22Rv1 (cell line): Measurements from ENCODE around the gene STK17A.

ENCODE experiments used
- H3K27ac ChIP-seq: fragments of 450-650 bp; 2 replicates; pipeline ENCODE4 v1.5.1; 2017
- ZFX ChIP-seq: fragments of 450-650 bp; IDR thresholded peaks from 2 replicates; pipeline ENCODE4 v1.6.1; 2017; ENCODE audit warnings: antibody characterized with exemption, borderline replicate concordance
- TF ChIP-seq, protein P1 (sequence below): fragments of 450-650 bp; IDR thresholded peaks from 2 replicates; pipeline ENCODE4 v1.5.1; 2017; ENCODE audit warnings: mild to moderate bottlenecking

STK17A gene

DNA sequence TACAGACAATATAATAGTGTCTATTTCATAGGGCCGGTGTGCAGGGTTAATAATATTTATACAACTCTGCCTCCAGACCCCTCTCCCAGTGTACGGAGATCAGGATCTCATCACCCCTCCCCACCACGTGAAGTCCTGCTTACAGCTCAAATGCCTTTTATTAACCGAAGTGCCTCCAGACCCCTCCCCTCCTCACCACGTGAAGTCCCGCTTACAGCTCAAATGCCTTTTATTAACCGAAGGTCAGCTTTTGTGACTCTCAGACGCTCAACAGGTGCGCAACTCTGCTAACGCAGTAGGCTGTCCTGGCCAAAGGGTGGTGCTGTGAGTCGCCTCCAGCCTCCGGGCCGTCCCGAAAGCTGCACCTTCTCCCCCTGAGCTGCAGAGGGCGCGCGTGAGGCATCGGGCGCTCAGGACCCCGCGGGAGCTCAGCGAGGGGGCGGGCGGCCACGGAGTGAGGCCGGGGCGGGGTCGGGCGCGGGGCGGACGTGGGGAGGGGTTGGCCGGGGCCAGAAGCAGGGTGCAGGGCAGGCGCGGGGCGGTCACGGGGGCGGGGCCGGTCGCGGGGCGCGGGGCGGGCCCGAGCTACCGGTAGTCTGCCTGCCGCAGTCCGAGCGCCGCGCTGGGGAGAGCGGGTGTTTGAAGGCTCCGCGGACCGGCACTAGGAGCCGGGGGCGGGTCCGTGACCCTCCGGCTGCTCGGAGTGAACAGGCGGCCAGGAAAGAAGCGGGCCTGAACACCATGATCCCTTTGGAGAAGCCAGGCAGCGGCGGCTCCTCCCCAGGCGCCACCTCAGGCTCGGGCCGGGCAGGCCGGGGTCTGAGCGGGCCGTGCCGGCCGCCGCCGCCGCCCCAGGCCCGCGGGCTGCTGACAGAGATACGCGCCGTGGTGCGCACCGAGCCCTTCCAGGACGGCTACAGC is at the start of gene STK17A:
STK17A (plus strand) TSS at position 606 of the 921 bp plus-strand sequence; CDS start at position 742, 136 bp downstream.
- peak within 1 kb of the TSS; percentile 70 for H3K27ac ChIP-seq
- TF ChIP-seq, protein P1, sequence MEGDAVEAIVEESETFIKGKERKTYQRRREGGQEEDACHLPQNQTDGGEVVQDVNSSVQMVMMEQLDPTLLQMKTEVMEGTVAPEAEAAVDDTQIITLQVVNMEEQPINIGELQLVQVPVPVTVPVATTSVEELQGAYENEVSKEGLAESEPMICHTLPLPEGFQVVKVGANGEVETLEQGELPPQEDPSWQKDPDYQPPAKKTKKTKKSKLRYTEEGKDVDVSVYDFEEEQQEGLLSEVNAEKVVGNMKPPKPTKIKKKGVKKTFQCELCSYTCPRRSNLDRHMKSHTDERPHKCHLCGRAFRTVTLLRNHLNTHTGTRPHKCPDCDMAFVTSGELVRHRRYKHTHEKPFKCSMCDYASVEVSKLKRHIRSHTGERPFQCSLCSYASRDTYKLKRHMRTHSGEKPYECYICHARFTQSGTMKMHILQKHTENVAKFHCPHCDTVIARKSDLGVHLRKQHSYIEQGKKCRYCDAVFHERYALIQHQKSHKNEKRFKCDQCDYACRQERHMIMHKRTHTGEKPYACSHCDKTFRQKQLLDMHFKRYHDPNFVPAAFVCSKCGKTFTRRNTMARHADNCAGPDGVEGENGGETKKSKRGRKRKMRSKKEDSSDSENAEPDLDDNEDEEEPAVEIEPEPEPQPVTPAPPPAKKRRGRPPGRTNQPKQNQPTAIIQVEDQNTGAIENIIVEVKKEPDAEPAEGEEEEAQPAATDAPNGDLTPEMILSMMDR: peak; percentile 100
- no peak for TF ChIP-seq ZFX

DNA sequence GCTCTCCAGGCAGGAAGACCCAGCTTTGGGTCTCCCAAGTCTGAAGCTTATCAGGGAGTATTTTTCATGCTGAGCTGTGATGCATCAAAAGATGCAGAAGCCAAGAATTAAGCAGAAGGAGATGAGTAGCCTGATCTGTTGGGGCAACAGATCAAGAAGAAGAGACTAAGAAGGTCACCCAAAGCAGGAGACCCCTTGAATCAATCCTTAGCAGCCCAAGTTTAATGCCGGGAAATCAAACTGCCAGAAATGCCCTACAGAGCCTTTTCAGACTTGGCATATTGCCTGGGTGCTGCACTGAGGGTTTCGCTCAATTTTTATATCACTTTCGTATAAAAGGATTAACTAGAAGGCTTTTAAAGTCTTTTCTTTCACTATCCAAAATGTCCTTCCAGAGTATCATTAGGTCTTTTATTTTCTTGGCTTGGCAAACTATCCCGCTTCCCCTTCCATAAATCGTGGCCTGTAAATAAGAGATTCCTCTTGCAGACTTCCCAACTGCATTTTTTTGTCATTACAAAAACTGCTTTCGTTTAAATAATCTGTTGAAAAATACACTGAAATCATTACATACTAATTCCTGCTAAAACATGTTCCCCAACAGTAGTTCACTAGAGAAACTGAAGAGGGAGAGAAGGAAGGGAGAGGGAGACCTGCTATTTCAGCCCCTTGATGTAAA is 49.0 kb upstream of the STK17A start:
- no peak overlapping the region for H3K27ac ChIP-seq
- no peak for TF ChIP-seq ZFX
- TF ChIP-seq, protein P1: no peak

DNA sequence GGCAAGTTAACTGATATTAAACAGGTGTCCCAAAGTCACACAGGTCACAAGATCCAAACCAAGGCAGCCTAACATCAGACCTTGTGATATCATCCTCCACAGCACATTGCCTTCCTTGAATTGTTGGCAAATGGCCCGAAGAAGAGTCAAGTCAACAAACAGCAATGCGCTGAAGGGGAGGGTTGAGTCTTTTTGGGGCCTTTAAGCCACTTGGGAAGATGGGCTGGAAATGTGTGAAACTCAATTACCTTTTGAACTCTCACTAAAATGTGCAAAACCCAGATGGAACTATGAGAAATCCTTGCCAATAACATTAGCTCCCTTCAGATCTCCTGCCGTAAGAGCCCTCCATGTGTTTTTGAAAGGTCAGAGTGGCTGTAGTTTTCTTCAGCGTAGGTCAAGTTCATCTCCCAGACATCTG is 47.9 kb upstream of the STK17A start:
- TF ChIP-seq, protein P1: no peak
- TF ChIP-seq ZFX: no peak
- no peak overlapping the region for H3K27ac ChIP-seq

DNA sequence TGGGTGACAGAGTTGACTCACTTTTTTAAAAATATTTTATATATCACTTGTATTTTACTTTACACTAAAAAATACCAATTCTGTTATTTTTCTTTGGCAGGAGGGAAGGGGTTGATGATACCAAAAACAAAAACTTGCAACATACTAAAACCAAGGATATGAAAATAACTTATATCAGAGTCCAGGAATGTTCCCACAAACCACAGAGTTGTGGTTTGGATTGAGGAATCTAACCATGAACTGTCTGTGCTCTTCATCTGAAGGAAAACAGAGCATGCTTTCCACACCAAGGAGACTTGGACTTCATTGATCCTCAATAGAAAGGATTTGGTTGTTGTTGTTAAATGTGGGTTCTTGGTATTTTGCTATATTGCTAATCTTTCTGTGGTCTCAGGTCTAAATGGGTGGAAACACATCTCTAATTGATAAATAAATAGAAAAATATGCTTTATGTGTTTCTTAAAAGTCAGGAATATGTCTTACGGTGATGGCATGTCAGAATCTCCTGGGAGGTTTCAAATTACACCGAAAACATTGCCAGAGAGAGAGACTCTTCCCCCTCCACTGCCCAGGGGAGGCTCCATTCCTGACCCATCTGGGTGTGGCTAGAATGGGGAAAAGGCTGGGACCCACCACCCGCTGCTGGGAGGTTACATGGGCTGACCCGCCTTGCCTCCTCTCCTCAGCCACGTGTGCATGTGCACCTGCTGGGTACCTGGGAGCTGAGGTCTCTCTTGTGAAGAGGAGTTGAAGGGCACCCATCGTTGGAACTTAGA is 46.9 kb upstream of the STK17A start:
- H3K27ac ChIP-seq: no peak overlapping the region
- TF ChIP-seq, protein P1: no peak
- no peak for TF ChIP-seq ZFX

DNA sequence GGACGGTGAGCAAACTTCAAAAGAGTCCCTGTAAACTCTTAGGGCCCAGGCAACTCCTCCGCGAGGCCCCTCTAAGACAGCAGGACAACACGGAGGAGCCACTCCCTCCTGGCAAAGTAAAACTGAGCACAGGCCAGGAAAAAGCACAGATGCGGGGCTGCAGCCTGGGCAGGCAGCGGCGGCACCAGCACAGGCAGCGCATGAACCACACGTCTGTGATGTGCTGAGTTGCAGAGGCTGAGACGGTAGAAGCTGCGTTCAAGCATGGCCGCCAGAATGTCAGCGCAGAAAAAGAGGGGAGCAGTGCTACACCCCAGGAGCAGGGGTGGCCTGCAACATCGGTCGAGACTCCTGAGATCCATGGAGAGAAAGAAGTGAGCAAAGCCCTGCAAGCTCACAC is 46.1 kb upstream of the STK17A start:
- no peak for TF ChIP-seq ZFX
- TF ChIP-seq, protein P1: no peak
- H3K27ac ChIP-seq: no peak overlapping the region

DNA sequence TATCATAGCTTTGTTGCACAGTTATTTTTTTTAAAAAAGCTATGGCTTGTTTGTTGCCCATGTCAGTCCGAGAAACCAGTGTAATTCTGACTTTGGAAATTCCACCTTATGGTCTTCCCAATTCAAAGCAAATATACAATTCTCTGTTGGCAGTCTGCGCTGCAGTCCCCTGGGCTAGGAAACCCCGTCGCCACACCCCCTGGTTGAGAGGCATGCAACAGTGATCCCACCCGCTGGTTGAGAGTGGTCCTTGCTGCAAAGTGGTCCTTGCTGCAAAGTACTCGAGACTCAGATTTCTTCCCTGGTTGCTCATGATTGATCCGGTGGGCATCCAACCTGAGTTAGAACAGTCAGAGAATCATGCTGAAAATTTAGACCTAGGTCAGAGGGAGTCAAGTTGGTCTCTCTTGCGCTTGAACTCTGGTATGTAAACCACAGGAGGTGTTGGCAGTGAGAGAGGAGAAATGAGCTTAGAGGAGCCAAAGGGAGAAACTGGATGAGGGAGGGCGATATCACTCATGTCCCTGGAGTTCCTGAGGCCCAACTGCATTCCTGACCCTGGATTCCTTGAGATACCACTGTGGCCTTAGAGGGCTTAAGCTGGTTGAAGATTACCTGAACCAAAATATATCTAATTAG is 45.0 kb upstream of the STK17A start:
- TF ChIP-seq ZFX: no peak
- TF ChIP-seq, protein P1: no peak
- no peak overlapping the region for H3K27ac ChIP-seq
